ENCODE results near the gene PTPN3.

GRCh38 chr9:109506097-109506712, 8.1 kb upstream of the PTPN3 start:
- TF ChIP-seq POLR2A (IDR thresholded peaks at IDR 0.05) = no peak
- no peak for TF ChIP-seq POLR2AphosphoS5 (IDR thresholded peaks at IDR 0.05)
- TF ChIP-seq CTCF (IDR thresholded peaks at IDR 0.05) = no peak
